H9 (cell line): ENCODE results near the gene TLN1. TPM values are rescaled to one million over a fixed set of nuclear protein-coding genes. Genes with fewer than 3 reads are reported as not detected.

Experiments used
- DNase-seq: peaks from one replicate; pipeline ENCODE4 v3.0.0-alpha.2; 2017
- H2AFZ ChIP-seq: one replicate; pipeline ENCODE4 v1.6.1; 2013; ENCODE audit warnings: mild to moderate bottlenecking, low read length, control low read depth, moderate library complexity
- H2AK5ac ChIP-seq: 2 replicates; pipeline ENCODE4 v1.6.1; 2013; ENCODE audit warnings: low read length, control low read depth, mixed read lengths; ENCODE audit not compliant: insufficient read length
- H2BK120ac ChIP-seq: one replicate; pipeline ENCODE4 v1.6.1; 2013; ENCODE audit warnings: low read depth, mild to moderate bottlenecking, low read length, control low read depth, inconsistent platforms; ENCODE audit not compliant: poor library complexity, severe bottlenecking
- H2BK12ac ChIP-seq: 2 replicates; pipeline ENCODE4 v1.6.1; 2013; ENCODE audit warnings: low read length, control low read depth, mixed read lengths, low read depth; ENCODE audit not compliant: insufficient read length
- H2BK15ac ChIP-seq: 2 replicates; pipeline ENCODE4 v1.6.1; 2013; ENCODE audit warnings: low read depth, low read length, control low read depth
- H2BK20ac ChIP-seq: one replicate; pipeline ENCODE4 v1.6.1; 2013; ENCODE audit warnings: low read depth, mild to moderate bottlenecking, low read length, control low read depth, inconsistent platforms; ENCODE audit not compliant: poor library complexity, severe bottlenecking
- H2BK5ac ChIP-seq: 2 replicates; pipeline ENCODE4 v1.6.1; 2013; ENCODE audit warnings: low read length, control low read depth, mixed read lengths; ENCODE audit not compliant: insufficient read length
- H3K14ac ChIP-seq: 2 replicates; pipeline ENCODE4 v1.6.1; 2013; ENCODE audit warnings: low read length, control low read depth; ENCODE audit not compliant: insufficient read depth
- H3K18ac ChIP-seq: 2 replicates; pipeline ENCODE4 v1.6.1; 2013; ENCODE audit warnings: low read depth, mild to moderate bottlenecking, mixed read lengths, low read length, control low read depth; ENCODE audit not compliant: insufficient read length
- H3K23ac ChIP-seq: 2 replicates; pipeline ENCODE4 v1.6.1; 2013; ENCODE audit warnings: low read length, control low read depth, mixed read lengths, low read depth; ENCODE audit not compliant: insufficient read length
- H3K23me2 ChIP-seq: 2 replicates; pipeline ENCODE4 v1.6.1; 2013; ENCODE audit warnings: low read depth, mild to moderate bottlenecking, mixed read lengths, low read length, control low read depth; ENCODE audit not compliant: insufficient read length, poor library complexity, severe bottlenecking
- H3K27ac ChIP-seq: 2 replicates; pipeline ENCODE4 v1.5.1; 2013; ENCODE audit warnings: low read length, control low read depth, mixed read lengths, low read depth; ENCODE audit not compliant: insufficient read length
- H3K27me3 ChIP-seq: 2 replicates; pipeline ENCODE4 v1.6.1; 2013; ENCODE audit warnings: low read length, control low read depth, inconsistent platforms; ENCODE audit not compliant: insufficient read depth
- H3K4ac ChIP-seq: 2 replicates; pipeline ENCODE4 v1.6.1; 2013; ENCODE audit warnings: low read depth, mild to moderate bottlenecking, control low read depth, inconsistent platforms, low read length, moderate library complexity
- H3K4me1 ChIP-seq: 2 replicates; pipeline ENCODE4 v1.6.1; 2013; ENCODE audit warnings: low read length, control low read depth, inconsistent platforms; ENCODE audit not compliant: insufficient read depth
- H3K4me2 ChIP-seq: 2 replicates; pipeline ENCODE4 v1.6.1; 2013; ENCODE audit warnings: low read length, control low read depth, mixed read lengths; ENCODE audit not compliant: insufficient read length, insufficient read depth
- H3K56ac ChIP-seq: 2 replicates; pipeline ENCODE4 v1.6.1; 2013; ENCODE audit warnings: low read depth, mild to moderate bottlenecking, mixed read lengths, low read length, control low read depth; ENCODE audit not compliant: insufficient read length
- H3K79me1 ChIP-seq: 2 replicates; pipeline ENCODE4 v1.6.1; 2013; ENCODE audit warnings: low read depth, mild to moderate bottlenecking, moderate library complexity, low read length, control low read depth, inconsistent platforms; ENCODE audit not compliant: insufficient read depth, poor library complexity, severe bottlenecking
- H3K79me2 ChIP-seq: 2 replicates; pipeline ENCODE4 v1.6.1; 2013; ENCODE audit warnings: low read length, control low read depth, inconsistent platforms; ENCODE audit not compliant: insufficient read depth
- H3K9ac ChIP-seq: 2 replicates; pipeline ENCODE4 v1.6.1; 2013; ENCODE audit warnings: low read length, control low read depth, mixed read lengths; ENCODE audit not compliant: insufficient read length; ENCODE audit errors: extremely low read depth
- H3K9me3 ChIP-seq: one replicate; pipeline ENCODE4 v1.6.1; 2013; ENCODE audit warnings: low read depth, low read length, inconsistent platforms; ENCODE audit not compliant: control insufficient read depth
- H3T11ph ChIP-seq: one replicate; pipeline ENCODE4 v1.6.1; 2013; ENCODE audit warnings: mild to moderate bottlenecking, low read length, control low read depth, inconsistent platforms
- H4K20me1 ChIP-seq: one replicate; pipeline ENCODE4 v1.6.1; 2013; ENCODE audit not compliant: control insufficient read depth, insufficient read length, insufficient read depth
- H4K5ac ChIP-seq: 2 replicates; pipeline ENCODE4 v1.6.1; 2013; ENCODE audit warnings: low read depth, mild to moderate bottlenecking, mixed read lengths, low read length, control low read depth; ENCODE audit not compliant: insufficient read length
- H4K8ac ChIP-seq: replicated peaks from 2 replicates; pipeline ENCODE4 v1.6.1; 2013; ENCODE audit warnings: low read length, control low read depth, mixed read lengths, low read depth; ENCODE audit not compliant: insufficient read length
- H4K91ac ChIP-seq: 2 replicates; pipeline ENCODE4 v1.6.1; 2013; ENCODE audit warnings: low read depth, mild to moderate bottlenecking, moderate library complexity, mixed read lengths, low read length, control low read depth; ENCODE audit not compliant: insufficient read length
- H3K27ac Mint-ChIP-seq, 3 experiments: 2 replicates in 2 of 3; 3 replicates in 1 of 3; pipeline ENCODE4 v1.8.0; 2020 to 2021; ENCODE audit warnings: mixed read lengths in 3 of 3, mild to moderate bottlenecking in 1 of 3, moderate library complexity in 1 of 3
- H3K27me3 Mint-ChIP-seq: 2 replicates; pipeline ENCODE4 v1.8.0; 2021; ENCODE audit warnings: low read depth, mild to moderate bottlenecking, moderate library complexity, mixed read lengths
- H3K36me3 Mint-ChIP-seq, 3 experiments: 2 replicates in 2 of 3; 3 replicates in 1 of 3; pipeline ENCODE4 v1.8.0; 2020 to 2021; ENCODE audit warnings: low read depth in 3 of 3, mixed read lengths in 3 of 3; ENCODE audit not compliant: insufficient read depth in 1 of 3
- H3K4me1 Mint-ChIP-seq, 2 experiments: 2 replicates each; pipeline ENCODE4 v1.8.0; 2020; ENCODE audit warnings: mixed read lengths in 2 of 2
- H3K4me3 Mint-ChIP-seq, 2 experiments: 2 replicates in 1 of 2; 3 replicates in 1 of 2; pipeline ENCODE4 v1.8.0; 2020 to 2021; ENCODE audit warnings: mild to moderate bottlenecking in 2 of 2, mixed read lengths in 2 of 2, moderate library complexity in 1 of 2
- H3K9me3 Mint-ChIP-seq, 2 experiments: 2 replicates in 1 of 2; 3 replicates in 1 of 2; pipeline ENCODE4 v1.8.0; 2020; ENCODE audit warnings: mild to moderate bottlenecking in 2 of 2, mixed read lengths in 2 of 2, moderate library complexity in 1 of 2
- CTCF ChIP-seq: fragments of 200-600 bp; sonication (generic); conservative IDR thresholded peaks from 3 replicates; pipeline ENCODE4 v1.8.0; 2021; ENCODE audit warnings: antibody characterized with exemption, mild to moderate bottlenecking
- WGBS: extraction: QIAGEN DNeasy Blood & Tissue Kit; methylation state at CpG from one replicate; pipeline ENCODE4 v1.1.7; 2013; ENCODE audit warnings: missing lambda C conversion rate, low lambda C conversion rate, mixed read lengths; ENCODE audit not compliant: insufficient read length; ENCODE audit errors: extremely low coverage; 5-methylcytosine and 5-hydroxymethylcytosine counted together
- total RNA-seq: library from RNA; stranded (reverse); gene quantifications from 2 replicates; pipeline ENCODE4 v1.2.1, GENCODE V29; 2021

Gene TLN1
- total RNA-seq, 1 experiment from 2014 or later, result 102 TPM

GRCh38 chr9:35711501-35712428, 20.2 kb downstream of the TLN1 start:
- Histone ChIP-seq H3K18ac (no peak overlapping the region), H3K23ac (no peak overlapping the region), H3K4ac (no peak overlapping the region), H3K4me1 (no peaks in the 10 kb centered on the region), H2BK120ac (no peak overlapping the region), H3K23me2 (no peaks in the 10 kb centered on the region), H3K14ac (no peak overlapping the region), H2AK5ac (no peak overlapping the region), H2BK20ac (no peak overlapping the region), H2AFZ (no peak overlapping the region), H4K20me1 (no peaks in the 10 kb centered on the region), H3K27me3 (no peaks in the 10 kb centered on the region), H4K91ac (no peak overlapping the region), H2BK15ac (no peak overlapping the region), H2BK5ac (no peak overlapping the region), H4K5ac (no peak overlapping the region), H3K4me2 (no peak overlapping the region), H3K79me1 (no peaks in the 10 kb centered on the region), H3T11ph (no peak overlapping the region), H3K56ac (no peak overlapping the region), H2BK12ac (no peak overlapping the region), H3K27ac (no peak overlapping the region), H3K9me3 (no peaks in the 10 kb centered on the region), H4K8ac (no peak overlapping the region), H3K9ac (no peak overlapping the region), H3K79me2 (no peaks in the 10 kb centered on the region)
- WGBS, result no CpG with 5 or more reads among the region's 21 CpGs
- no peak overlapping the region for H3K4me3 Mint-ChIP-seq
- DNase-seq, result no peak
- no peaks in the 10 kb centered on the region for H3K9me3 Mint-ChIP-seq
- no peaks in the 10 kb centered on the region; the same call in 1 of the 2 replicates for H3K27me3 Mint-ChIP-seq
- TF ChIP-seq CTCF, result no peak
- peaks cover 60 to 94% (median 65%) of the 10 kb centered on the region in 3 experiments for H3K36me3 Mint-ChIP-seq
- peaks cover 0 to 9% of the 10 kb centered on the region in 2 experiments; a peak in 2 of 4 replicates for H3K4me1 Mint-ChIP-seq
- peak overlapping the region in 1 of 3 experiments; percentile 58; a peak in 2 of 7 replicates for H3K27ac Mint-ChIP-seq
